ENCODE results near the gene SFN.
A peak's percentile ranks its signal among the peaks of the same experiment; 100 is the strongest.
"Not testable (repeated sequence)": the region's sequence is repeated elsewhere in the genome, so short reads cannot be mapped to it uniquely, and the experiment has no call there.

Gene SFN

GRCh38 chr1:26839779-26840178 lies 23.2 kb upstream of the SFN start:
- no peak for DNase-seq

- DNase-seq, result no peak
Observed at GRCh38 chr1:26844424-26845196, 18.3 kb upstream of the SFN start.

- not testable (repeated sequence) for DNase-seq
Observed at GRCh38 chr1:26847826-26848225, 15.1 kb upstream of the SFN start.

GRCh38 chr1:26848499-26848898 lies 14.4 kb upstream of the SFN start:
- no peak for DNase-seq

- peak; percentile 81 for DNase-seq
Observed at GRCh38 chr1:26848941-26849774, 13.8 kb upstream of the SFN start.

GRCh38 chr1:26851106-26851684 lies 11.8 kb upstream of the SFN start:
- DNase-seq, result no peak

- no peak for DNase-seq
Observed at GRCh38 chr1:26852701-26853100, 10.2 kb upstream of the SFN start.

- peak; percentile 64 for DNase-seq
Observed at GRCh38 chr1:26853156-26853555, 9.8 kb upstream of the SFN start.

GRCh38 chr1:26853600-26853999 lies 9.3 kb upstream of the SFN start:
- DNase-seq, result no peak

- no peak for DNase-seq
Observed at GRCh38 chr1:26854906-26855305, 8.0 kb upstream of the SFN start.

- no peak for DNase-seq
Observed at GRCh38 chr1:26855636-26856035, 7.3 kb upstream of the SFN start.

- DNase-seq, result no peak
Observed at GRCh38 chr1:26856181-26856580, 6.8 kb upstream of the SFN start.

GRCh38 chr1:26856604-26857469 lies 6.1 kb upstream of the SFN start:
- DNase-seq, result no peak

GRCh38 chr1:26857473-26858060 lies 5.4 kb upstream of the SFN start:
- no peak for DNase-seq

GRCh38 chr1:26858160-26858559 lies 4.8 kb upstream of the SFN start:
- peak; percentile 39 for DNase-seq

GRCh38 chr1:26858891-26859640 lies 3.9 kb upstream of the SFN start:
- DNase-seq, result peak; percentile 87

GRCh38 chr1:26861286-26861701 lies 1.7 kb upstream of the SFN start:
- peak; percentile 59 for DNase-seq

GRCh38 chr1:26861889-26862378 lies 1.0 kb upstream of the SFN start:
- DNase-seq, result no peak

GRCh38 chr1:26863685-26864077 lies 732 bp downstream of the SFN start:
- no peak for DNase-seq

- peak; percentile 98 for DNase-seq
Observed at GRCh38 chr1:26864610-26865480, 1.9 kb downstream of the SFN start.

Measured in NCI-H226 (cell line).